Adrenal gland (tissue), 12 donors: Measurements from ENCODE around the gene OS9. TPM values are rescaled to one million over a fixed set of nuclear protein-coding genes. Genes with fewer than 3 reads are reported as not detected.

Experiments
- DNase-seq, 7 donors: peaks; one replicate each; pipeline ENCODE4 v3.0.0-alpha.2; 2019 to 2020
- H3K27ac ChIP-seq, 5 donors: fragments of 200-600 bp; sonication (generic) in 4 of 5; 1 replicate in 3 of 5; 2 replicates in 2 of 5; pipeline versions ENCODE4 v1.5.1 to v1.8.0; 2016 to 2020; ENCODE audit warnings: mild to moderate bottlenecking in 1 of 5
- H3K27me3 ChIP-seq: fragments of 200-600 bp; 2 replicates; pipeline ENCODE4 v1.8.0; 2021
- H3K36me3 ChIP-seq, 2 donors: fragments of 200-600 bp; replicated peaks in 1 of 2; 1 replicate in 1 of 2; 2 replicates in 1 of 2; pipeline versions ENCODE4 v1.5.1 to v1.8.0; 2018 to 2022
- H3K4me1 ChIP-seq, 2 donors: fragments of 200-600 bp; replicated peaks in 1 of 2; 1 replicate in 1 of 2; 2 replicates in 1 of 2; pipeline versions ENCODE4 v1.5.1 to v1.8.0; 2018 to 2021
- H3K4me3 ChIP-seq, 4 donors: fragments of 200-600 bp; sonication (generic) in 3 of 4; one replicate each; pipeline ENCODE4 v1.5.1; 2016 to 2018
- H3K9me3 ChIP-seq, 3 donors: fragments of 200-600 bp; sonication (generic) in 1 of 3; replicated peaks in 1 of 3; 1 replicate in 2 of 3; 2 replicates in 1 of 3; pipeline versions ENCODE4 v1.5.1 to v1.8.0; 2016 to 2021
- CTCF ChIP-seq, 6 experiments: fragments of 450-650 bp in 4 of 6; fragments of 200-600 bp in 2 of 6; sonication (generic) in 1 of 6; IDR thresholded peaks; 1 replicate in 5 of 6; 2 replicates in 1 of 6; pipeline versions ENCODE4 v1.5.1 to v1.8.0; 2016 to 2021; ENCODE audit warnings: antibody characterized with exemption in 6 of 6, mild to moderate bottlenecking in 2 of 6, moderate library complexity in 1 of 6
- POLR2A ChIP-seq, 2 donors: fragments of 450-650 bp; IDR thresholded peaks; one replicate each; pipeline ENCODE4 v1.6.1; 2017; ENCODE audit warnings: antibody characterized with exemption in 2 of 2, mild to moderate bottlenecking in 2 of 2, moderate library complexity in 1 of 2
- WGBS, 4 donors: extraction: QIAGEN DNeasy Blood & Tissue Kit in 2 of 4; methylation state at CpG; one replicate each; pipeline versions ENCODE4 v1.1.5 to v1.1.7; 2013 to 2017; 5-methylcytosine and 5-hydroxymethylcytosine counted together
- intact Hi-C, 2 donors: fragments of 100-400 bp; cut with DNase I; formaldehyde crosslinking; loops; one replicate each; pipeline versions ENCODE4 v1.14.1 to v1.15.0; 2022 to 2023
- polyA plus RNA-seq, 3 donors: library from polyadenylated mRNA; stranded (reverse); fragments of 200-250 nt in 2 of 3; fragments of 350-450 nt in 1 of 3; fragmentation: Illumina TruSeq in 1 of 3; extraction: RNeasy Lipid Tissue Mini Kit (QIAGEN cat#74804) in 1 of 3; gene quantifications; one replicate each; pipeline ENCODE4 v1.2.3, GENCODE V29; 2013 to 2014
- total RNA-seq, 9 donors: library from RNA; depleted of rRNA in 4 of 9; stranded (reverse); fragments of >200 nt in 4 of 9; fragments of 120-200 nt in 1 of 9; fragmentation: NEBNext Ultra II Directional in 1 of 9; extraction: Animal tissue kit (Norgen Biotek cat#: 25700) in 1 of 9; gene quantifications; one replicate each; pipeline versions ENCODE4 v1.1.0 to v1.2.4, GENCODE V29; 2013 to 2023
- donor health status: healthy with polysubstance abuse.
- donor health status: Bipolar disorder and iron deficiency.
- donor health status: DM: yes; HTN: yes; CAD: no.
- donor health status: DM: no; HTN: no; CAD: no.
- donor health status: DM: no; HTN: no; CAD: no.
- donor health status: DM: yes; HTN: yes; CAD: no.

Gene OS9
- total and polyA plus RNA-seq, 12 donors: 155 to 428 (median 272) TPM

GRCh38 chr12:57692500-57692899 is 1.4 kb upstream of the OS9 start:
- H3K27me3 ChIP-seq: peaks cover 12% of the 10 kb centered on the region
- peaks cover 0 to 19% of the 10 kb centered on the region in 2 donors for H3K36me3 ChIP-seq
- WGBS, 4 donors: 89 to 92% (median 91%) methylated on average over 15 of the region's 15 CpGs
- no peaks in the 10 kb centered on the region for H3K9me3 ChIP-seq
- H3K4me3 ChIP-seq: no peak overlapping the region
- TF ChIP-seq POLR2A (IDR thresholded peaks at IDR 0.05): no peak
- no peak for DNase-seq
- H3K4me1 ChIP-seq: peaks cover 8% of the 10 kb centered on the region in 2 donors
- intact Hi-C loops: no loop called here
- no peak overlapping the region for H3K27ac ChIP-seq

GRCh38 chr12:57693317-57693658 is 644 bp upstream of the OS9 start:
- intact Hi-C loops: no loop called here
- TF ChIP-seq POLR2A (IDR thresholded peaks at IDR 0.05): no peak
- no peak for TF ChIP-seq CTCF (IDR thresholded peaks at IDR 0.05)
- no peak overlapping the region for H3K27ac ChIP-seq

GRCh38 chr12:57694459-57695019 is 607 bp downstream of the OS9 start:
- Histone ChIP-seq H3K36me3 (peaks cover 0 to 26% of the 10 kb centered on the region in 2 donors), H3K27ac (peak overlapping the region in 4 of 5 donors; percentile 41 to 83 (median 70)), H3K9me3 (no peaks in the 10 kb centered on the region), H3K4me1 (peaks cover 8% of the 10 kb centered on the region in 2 donors), H3K27me3 (peaks cover 2% of the 10 kb centered on the region), H3K4me3 (peak overlapping the region; percentile 67 to 85 (median 82))
- WGBS, 4 donors: 1 to 2% (median 1%) methylated on average over 14 to 15 of the region's 15 CpGs
- DNase-seq: peak in 1 of 7 donors; percentile 9
- intact Hi-C loops: no loop called here
- TF ChIP-seq CTCF (IDR thresholded peaks at IDR 0.05) (no peak), POLR2A (IDR thresholded peaks at IDR 0.05) (no peak)

More at GRCh38 chr12:57693317-57693658, 644 bp upstream of the OS9 start:
- Histone ChIP-seq H3K4me1 (peaks cover 8% of the 10 kb centered on the region in 2 donors), H3K9me3 (no peaks in the 10 kb centered on the region), H3K27me3 (peaks cover 6% of the 10 kb centered on the region), H3K4me3 (peak overlapping the region in 1 of 4 donors; percentile 16), H3K36me3 (peaks cover 0 to 24% of the 10 kb centered on the region in 2 donors)
- WGBS, 4 donors: 42 to 49% (median 47%) methylated on average over 9 to 10 of the region's 10 CpGs
- DNase-seq: peak in 1 of 7 donors; percentile 23

- no peak for TF ChIP-seq POLR2A (IDR thresholded peaks at IDR 0.05)
- no peak for TF ChIP-seq CTCF (IDR thresholded peaks at IDR 0.05)
- Histone ChIP-seq H3K27ac (no peak overlapping the region), H3K4me1 (peaks cover 8% of the 10 kb centered on the region in 2 donors), H3K36me3 (peaks cover 0 to 26% of the 10 kb centered on the region in 2 donors), H3K27me3 (no peaks in the 10 kb centered on the region), H3K4me3 (no peak overlapping the region), H3K9me3 (no peaks in the 10 kb centered on the region)
- 90 to 97% (median 94%) methylated on average over 11 of the region's 11 CpGs for WGBS, 4 donors
- DNase-seq: no peak
- intact Hi-C loops: no loop called here
Observed at GRCh38 chr12:57695770-57696432, 2.0 kb downstream of the OS9 start.
